GM12878 (cell line): ENCODE measurements around the gene TMEM217.

Experiments
- BCL11A ChIP-seq: IDR thresholded peaks from 2 replicates; pipeline ENCODE4 v1.6.1; 2011; ENCODE audit warnings: low read depth, low read length
- BHLHE40 ChIP-seq, 2 experiments: fragments of 450-650 bp in 1 of 2; IDR thresholded peaks; 2 replicates each; pipeline ENCODE4 v1.6.1; 2011 to 2017; ENCODE audit warnings: low read depth in 2 of 2, borderline replicate concordance in 1 of 2, improper control_type of control experiment in 1 of 2, low read length in 1 of 2, mild to moderate bottlenecking in 1 of 2
- GABPA ChIP-seq: IDR thresholded peaks from 2 replicates; pipeline ENCODE4 v1.6.1; 2014; ENCODE audit warnings: antibody characterized with exemption, low read depth, mild to moderate bottlenecking, inconsistent platforms
- IRF3 ChIP-seq: fragments of 450-650 bp; IDR thresholded peaks from 2 replicates; pipeline ENCODE4 v1.6.1; 2014; ENCODE audit warnings: mild to moderate bottlenecking
- KDM1A ChIP-seq: fragments of 200-600 bp; sonication (generic); IDR thresholded peaks from 2 replicates; pipeline ENCODE4 v1.6.1; 2016; ENCODE audit warnings: borderline replicate concordance
- MTA3 ChIP-seq: IDR thresholded peaks from 2 replicates; pipeline ENCODE4 v1.6.1; 2012; ENCODE audit warnings: low read length, inconsistent platforms, borderline replicate concordance
- POLR2A ChIP-seq: IDR thresholded peaks from 2 replicates; pipeline ENCODE4 v1.6.1; 2011; ENCODE audit warnings: low read depth, mild to moderate bottlenecking, low read length
- TARDBP ChIP-seq: IDR thresholded peaks from 2 replicates; pipeline ENCODE4 v1.6.1; 2016; ENCODE audit warnings: borderline replicate concordance
- TCF12 ChIP-seq: IDR thresholded peaks from 2 replicates; pipeline ENCODE4 v1.6.1; 2011; ENCODE audit warnings: low read depth, mild to moderate bottlenecking, low read length
- ZNF24 ChIP-seq: fragments of 450-650 bp; IDR thresholded peaks from 2 replicates; pipeline ENCODE4 v1.6.1; 2017; ENCODE audit warnings: antibody characterized with exemption, mild to moderate bottlenecking
- TF ChIP-seq, protein P1 (sequence below), 3 experiments: IDR thresholded peaks in 2 of 3; conservative IDR thresholded peaks in 1 of 3; 2 replicates each; pipeline ENCODE4 v1.5.1; 2011; ENCODE audit warnings: low read depth in 3 of 3, low read length in 3 of 3, mild to moderate bottlenecking in 3 of 3, control low read depth in 2 of 3, moderate library complexity in 2 of 3, inconsistent platforms in 1 of 3, mixed read lengths in 1 of 3; ENCODE audit not compliant: control insufficient read depth in 2 of 3, insufficient read depth in 1 of 3; ENCODE audit errors: extremely low read depth in 1 of 3
- TF ChIP-seq, protein P2 (sequence below): fragments of 450-650 bp; IDR thresholded peaks from 2 replicates; pipeline ENCODE4 v1.6.1; 2016; ENCODE audit warnings: mild to moderate bottlenecking

- TF ChIP-seq TCF12 (no peak), IRF3 (no peak), BHLHE40 (IDR thresholded peaks at IDR 0.05; ENCODE audit: borderline replicate concordance in 1 of 2, low read depth in 2 of 2, low read length in 1 of 2) (no peak), KDM1A (no peak), GABPA (no peak), ZNF24 (no peak), TARDBP (no peak), BCL11A (no peak), POLR2A (no peak), MTA3 (no peak)
- TF ChIP-seq, protein P1, sequence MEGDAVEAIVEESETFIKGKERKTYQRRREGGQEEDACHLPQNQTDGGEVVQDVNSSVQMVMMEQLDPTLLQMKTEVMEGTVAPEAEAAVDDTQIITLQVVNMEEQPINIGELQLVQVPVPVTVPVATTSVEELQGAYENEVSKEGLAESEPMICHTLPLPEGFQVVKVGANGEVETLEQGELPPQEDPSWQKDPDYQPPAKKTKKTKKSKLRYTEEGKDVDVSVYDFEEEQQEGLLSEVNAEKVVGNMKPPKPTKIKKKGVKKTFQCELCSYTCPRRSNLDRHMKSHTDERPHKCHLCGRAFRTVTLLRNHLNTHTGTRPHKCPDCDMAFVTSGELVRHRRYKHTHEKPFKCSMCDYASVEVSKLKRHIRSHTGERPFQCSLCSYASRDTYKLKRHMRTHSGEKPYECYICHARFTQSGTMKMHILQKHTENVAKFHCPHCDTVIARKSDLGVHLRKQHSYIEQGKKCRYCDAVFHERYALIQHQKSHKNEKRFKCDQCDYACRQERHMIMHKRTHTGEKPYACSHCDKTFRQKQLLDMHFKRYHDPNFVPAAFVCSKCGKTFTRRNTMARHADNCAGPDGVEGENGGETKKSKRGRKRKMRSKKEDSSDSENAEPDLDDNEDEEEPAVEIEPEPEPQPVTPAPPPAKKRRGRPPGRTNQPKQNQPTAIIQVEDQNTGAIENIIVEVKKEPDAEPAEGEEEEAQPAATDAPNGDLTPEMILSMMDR (IDR thresholded peaks at IDR 0.05 in 2 of 3, conservative IDR thresholded peaks at IDR 0.05 in 1 of 3; ENCODE audit: control insufficient read depth in 2 of 3, extremely low read depth in 1 of 3, insufficient read depth in 1 of 3, low read depth in 3 of 3, low read length in 3 of 3) = no peak
- TF ChIP-seq, protein P2, sequence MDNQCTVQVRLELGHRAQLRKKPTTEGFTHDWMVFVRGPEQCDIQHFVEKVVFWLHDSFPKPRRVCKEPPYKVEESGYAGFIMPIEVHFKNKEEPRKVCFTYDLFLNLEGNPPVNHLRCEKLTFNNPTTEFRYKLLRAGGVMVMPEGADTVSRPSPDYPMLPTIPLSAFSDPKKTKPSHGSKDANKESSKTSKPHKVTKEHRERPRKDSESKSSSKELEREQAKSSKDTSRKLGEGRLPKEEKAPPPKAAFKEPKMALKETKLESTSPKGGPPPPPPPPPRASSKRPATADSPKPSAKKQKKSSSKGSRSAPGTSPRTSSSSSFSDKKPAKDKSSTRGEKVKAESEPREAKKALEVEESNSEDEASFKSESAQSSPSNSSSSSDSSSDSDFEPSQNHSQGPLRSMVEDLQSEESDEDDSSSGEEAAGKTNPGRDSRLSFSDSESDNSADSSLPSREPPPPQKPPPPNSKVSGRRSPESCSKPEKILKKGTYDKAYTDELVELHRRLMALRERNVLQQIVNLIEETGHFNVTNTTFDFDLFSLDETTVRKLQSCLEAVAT = no peak
These were observed 26.8 kb upstream of the TMEM217 start for GRCh38 chr6:37284781-37285180.
